Uterus (tissue), 4 donors: ENCODE measurements around the gene LDHAL6A. TPM values are rescaled to one million over a fixed set of nuclear protein-coding genes. Genes with fewer than 3 reads are reported as not detected.
"Not testable (repeated sequence)": the region's sequence is repeated elsewhere in the genome, so short reads cannot be mapped to it uniquely, and the experiment has no call there.

Source experiments
- DNase-seq, 2 donors: peaks; one replicate each; pipeline ENCODE4 v3.0.0-alpha.2; 2019 to 2020
- H3K27ac ChIP-seq, 2 donors: fragments of 200-600 bp; sonication (generic); 1 replicate in 1 of 2; 2 replicates in 1 of 2; pipeline ENCODE4 v1.5.1; 2016 to 2018
- H3K27me3 ChIP-seq, 2 donors: fragments of 200-600 bp; sonication (generic); one replicate each; pipeline ENCODE4 v1.5.1; 2018 to 2019; ENCODE audit warnings: control low read depth in 1 of 2
- H3K36me3 ChIP-seq, 2 donors: fragments of 200-600 bp; sonication (generic); one replicate each; pipeline ENCODE4 v1.5.1; 2019; ENCODE audit warnings: control low read depth in 1 of 2
- H3K4me1 ChIP-seq, 2 donors: fragments of 200-600 bp; sonication (generic); one replicate each; pipeline ENCODE4 v1.5.1; 2018 to 2019; ENCODE audit warnings: control low read depth in 1 of 2
- H3K4me3 ChIP-seq, 2 donors: fragments of 200-600 bp; sonication (generic); 1 replicate in 1 of 2; 2 replicates in 1 of 2; pipeline ENCODE4 v1.5.1; 2018 to 2019; ENCODE audit warnings: mild to moderate bottlenecking in 1 of 2
- H3K9me3 ChIP-seq, 2 donors: fragments of 200-600 bp; sonication (generic); one replicate each; pipeline ENCODE4 v1.5.1; 2019; ENCODE audit warnings: control low read depth in 1 of 2
- POLR2A ChIP-seq, 2 donors: fragments of 450-650 bp; IDR thresholded peaks; one replicate each; pipeline ENCODE4 v1.6.1; 2016; ENCODE audit warnings: antibody characterized with exemption in 2 of 2, mild to moderate bottlenecking in 1 of 2, moderate library complexity in 1 of 2
- intact Hi-C: fragments of 100-400 bp; cut with DNase I; formaldehyde crosslinking; loops from one replicate; pipeline ENCODE4 v1.15.1; 2023; ENCODE audit warnings: low total_unique reads
- total RNA-seq, 4 donors: library from RNA; depleted of rRNA in 3 of 4; stranded (reverse); fragments of >200 nt in 3 of 4; gene quantifications; one replicate each; pipeline versions ENCODE4 v1.1.0 to v1.2.4, GENCODE V29; 2014 to 2023
- TF ChIP-seq, protein P1 (sequence below), 4 experiments: fragments of 200-600 bp in 2 of 4; fragments of 450-650 bp in 2 of 4; sonication (generic) in 2 of 4; IDR thresholded peaks; one replicate each; pipeline ENCODE4 v1.5.1; 2016 to 2019; ENCODE audit warnings: antibody characterized with exemption in 4 of 4, mild to moderate bottlenecking in 2 of 4, moderate library complexity in 1 of 4
- donor health status: DM: yes; HTN: yes; CAD: no.

The LDHAL6A gene
- total RNA-seq: under 1 TPM in 2 of 4 donors, not detected in 2; 0.24 to 0.28 TPM

DNA sequence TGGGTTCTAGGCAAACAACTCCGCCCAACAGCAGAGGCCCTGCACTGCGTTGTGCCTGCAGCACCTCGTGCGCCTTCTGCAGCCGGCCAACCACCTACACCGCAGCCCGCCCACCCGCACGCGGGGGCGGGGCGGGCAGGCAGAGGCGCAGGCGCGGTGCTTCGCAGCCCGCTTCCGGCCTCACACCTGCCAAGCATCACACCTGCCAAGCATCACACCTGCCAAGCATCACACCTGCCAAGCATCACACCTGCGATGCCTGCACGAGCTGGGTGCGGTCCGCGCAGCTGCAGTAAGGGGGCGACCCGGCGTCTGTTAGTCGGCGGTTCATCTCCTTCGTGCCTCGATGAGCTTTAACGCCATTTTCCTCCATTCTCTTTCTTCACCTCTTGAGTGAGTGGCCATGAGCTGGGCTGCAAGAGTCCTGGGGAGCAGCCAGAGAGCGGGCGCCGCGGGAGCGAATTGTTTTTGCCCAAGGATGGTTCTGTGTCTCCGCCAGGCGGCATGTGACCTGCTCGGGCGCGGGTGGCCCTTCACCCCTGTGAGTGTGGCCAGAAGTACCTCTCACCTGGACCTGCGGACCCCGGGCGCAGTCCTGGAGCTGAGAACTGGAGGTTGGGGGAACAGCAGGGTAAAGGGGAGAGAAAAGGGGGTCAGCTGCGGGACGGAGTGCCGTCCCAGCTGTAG is at the start of gene LDHAL6A:
Gene LDHAL6A (plus strand): TSS at position 171 of the 687 bp plus-strand sequence. CDS start 825 bp downstream, outside the sequence.
- TF ChIP-seq POLR2A (IDR thresholded peaks at IDR 0.05): no peak
- TF ChIP-seq, protein P1, sequence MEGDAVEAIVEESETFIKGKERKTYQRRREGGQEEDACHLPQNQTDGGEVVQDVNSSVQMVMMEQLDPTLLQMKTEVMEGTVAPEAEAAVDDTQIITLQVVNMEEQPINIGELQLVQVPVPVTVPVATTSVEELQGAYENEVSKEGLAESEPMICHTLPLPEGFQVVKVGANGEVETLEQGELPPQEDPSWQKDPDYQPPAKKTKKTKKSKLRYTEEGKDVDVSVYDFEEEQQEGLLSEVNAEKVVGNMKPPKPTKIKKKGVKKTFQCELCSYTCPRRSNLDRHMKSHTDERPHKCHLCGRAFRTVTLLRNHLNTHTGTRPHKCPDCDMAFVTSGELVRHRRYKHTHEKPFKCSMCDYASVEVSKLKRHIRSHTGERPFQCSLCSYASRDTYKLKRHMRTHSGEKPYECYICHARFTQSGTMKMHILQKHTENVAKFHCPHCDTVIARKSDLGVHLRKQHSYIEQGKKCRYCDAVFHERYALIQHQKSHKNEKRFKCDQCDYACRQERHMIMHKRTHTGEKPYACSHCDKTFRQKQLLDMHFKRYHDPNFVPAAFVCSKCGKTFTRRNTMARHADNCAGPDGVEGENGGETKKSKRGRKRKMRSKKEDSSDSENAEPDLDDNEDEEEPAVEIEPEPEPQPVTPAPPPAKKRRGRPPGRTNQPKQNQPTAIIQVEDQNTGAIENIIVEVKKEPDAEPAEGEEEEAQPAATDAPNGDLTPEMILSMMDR (IDR thresholded peaks at IDR 0.05): no peak
- intact Hi-C loops: no loop called here

DNA sequence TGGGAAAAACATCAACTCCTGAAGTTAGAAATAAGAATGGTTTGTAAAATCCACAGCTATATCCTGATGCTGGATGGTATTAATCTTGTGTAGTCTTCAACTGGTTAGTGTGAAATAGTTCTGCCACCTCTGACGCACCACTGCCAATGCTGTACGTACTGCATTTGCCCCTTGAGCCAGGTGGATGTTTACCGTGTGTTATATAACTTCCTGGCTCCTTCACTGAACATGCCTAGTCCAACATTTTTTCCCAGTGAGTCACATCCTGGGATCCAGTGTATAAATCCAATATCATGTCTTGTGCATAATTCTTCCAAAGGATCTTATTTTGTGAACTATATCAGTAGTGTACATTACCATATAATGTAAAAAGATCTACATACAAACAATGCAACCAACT is 48.3 kb upstream of the LDHAL6A start:
- H3K27me3 ChIP-seq, H3K9me3 ChIP-seq, H3K4me3 ChIP-seq, H3K4me1 ChIP-seq, DNase-seq, H3K27ac ChIP-seq, H3K36me3 ChIP-seq, intact Hi-C loops: not testable (repeated sequence)

More for the DNA sequence above, at the start of gene LDHAL6A:
- H3K9me3 ChIP-seq: no peaks in the 10 kb centered on the region
- no peak within 1 kb of the TSS for H3K27ac ChIP-seq
- no peak within 1 kb of the TSS for H3K4me3 ChIP-seq
- no peaks in the 10 kb centered on the region for H3K36me3 ChIP-seq
- no peaks in the 10 kb centered on the region for H3K27me3 ChIP-seq
- DNase-seq: no peak
- no peaks in the 10 kb centered on the region for H3K4me1 ChIP-seq

GRCh38 chr11:18408558-18409291 is 46.9 kb upstream of the LDHAL6A start:
- no peak for DNase-seq
- Histone ChIP-seq H3K27me3 (no peaks in the 10 kb centered on the region), H3K4me1 (no peaks in the 10 kb centered on the region), H3K4me3 (no peak overlapping the region), H3K36me3 (no peaks in the 10 kb centered on the region), H3K9me3 (no peaks in the 10 kb centered on the region), H3K27ac (no peak overlapping the region)
- intact Hi-C loops: no loop called here
- TF ChIP-seq POLR2A (IDR thresholded peaks at IDR 0.05): no peak
- TF ChIP-seq, protein P1 (IDR thresholded peaks at IDR 0.05): no peak

GRCh38 chr11:18416459-18416858 is 39.2 kb upstream of the LDHAL6A start:
- intact Hi-C loops: no loop called here
- TF ChIP-seq, protein P1 (IDR thresholded peaks at IDR 0.05): no peak
- TF ChIP-seq POLR2A (IDR thresholded peaks at IDR 0.05): no peak
- DNase-seq: no peak
- Histone ChIP-seq H3K27ac (no peak overlapping the region), H3K9me3 (no peaks in the 10 kb centered on the region), H3K36me3 (no peaks in the 10 kb centered on the region), H3K4me1 (no peaks in the 10 kb centered on the region), H3K4me3 (no peak overlapping the region), H3K27me3 (no peaks in the 10 kb centered on the region)

DNA sequence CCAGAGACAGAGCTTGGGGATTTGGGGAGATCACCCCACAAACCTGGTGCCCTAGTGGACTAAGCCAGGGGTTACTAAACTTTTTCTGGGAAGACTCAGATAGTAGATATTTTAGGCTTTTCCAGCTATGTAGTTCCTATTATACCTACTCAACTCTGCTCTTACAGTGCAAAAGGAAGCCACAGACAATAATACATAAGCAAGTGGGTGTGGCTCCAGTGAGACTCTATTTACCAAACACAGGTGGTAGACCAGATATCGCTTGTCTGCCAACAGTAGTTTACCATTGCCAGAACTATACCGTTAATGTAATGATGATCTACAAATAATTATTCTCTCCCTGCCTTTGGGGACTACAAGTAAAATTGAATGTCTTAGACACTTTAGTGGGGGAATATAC is 36.6 kb upstream of the LDHAL6A start:
- H3K9me3 ChIP-seq: no peaks in the 10 kb centered on the region
- no peaks in the 10 kb centered on the region for H3K4me1 ChIP-seq
- intact Hi-C loops: no loop called here
- no peak overlapping the region for H3K27ac ChIP-seq
- DNase-seq: no peak
- TF ChIP-seq, protein P1 (IDR thresholded peaks at IDR 0.05): no peak
- no peak for TF ChIP-seq POLR2A (IDR thresholded peaks at IDR 0.05)
- no peaks in the 10 kb centered on the region for H3K36me3 ChIP-seq
- no peak overlapping the region for H3K4me3 ChIP-seq
- H3K27me3 ChIP-seq: no peaks in the 10 kb centered on the region
